Gastrocnemius medialis (tissue), 4 donors: Measurements from ENCODE around the gene MAP3K9. TPM values are rescaled to one million over a fixed set of nuclear protein-coding genes. Genes with fewer than 3 reads are reported as not detected.

ENCODE experiments used
- ATAC-seq, 2 donors: fragments of 150-250 bp; one replicate each; pipeline ENCODE4 v1.9.1; 2016
- DNase-seq, 2 donors: peaks; one replicate each; pipeline ENCODE4 v3.0.0-alpha.2; 2019
- H3K27ac ChIP-seq, 4 donors: fragments of 200-600 bp; sonication (generic); 1 replicate in 1 of 4; 2 replicates in 3 of 4; pipeline ENCODE4 v1.5.1; 2016 to 2018; ENCODE audit warnings: mild to moderate bottlenecking in 2 of 4, moderate library complexity in 1 of 4
- H3K27me3 ChIP-seq, 3 donors: fragments of 200-600 bp; sonication (generic) in 2 of 3; 1 replicate in 1 of 3; 2 replicates in 2 of 3; pipeline versions ENCODE4 v1.5.1 to v1.6.0; 2016 to 2019; ENCODE audit warnings: mild to moderate bottlenecking in 1 of 3, moderate library complexity in 1 of 3
- H3K36me3 ChIP-seq, 2 donors: fragments of 200-600 bp; sonication (generic) in 1 of 2; one replicate each; pipeline ENCODE4 v1.5.1; 2017 to 2018
- H3K4me1 ChIP-seq, 2 donors: fragments of 200-600 bp; sonication (generic) in 1 of 2; one replicate each; pipeline ENCODE4 v1.5.1; 2016 to 2017; ENCODE audit warnings: mild to moderate bottlenecking in 2 of 2
- H3K4me3 ChIP-seq, 4 donors: fragments of 200-600 bp; sonication (generic) in 3 of 4; 1 replicate in 1 of 4; 2 replicates in 3 of 4; pipeline ENCODE4 v1.5.1; 2016 to 2019; ENCODE audit warnings: mild to moderate bottlenecking in 2 of 4
- H3K9me3 ChIP-seq, 3 donors: fragments of 200-600 bp; sonication (generic) in 2 of 3; 1 replicate in 1 of 3; 2 replicates in 2 of 3; pipeline ENCODE4 v1.5.1; 2016 to 2019
- CTCF ChIP-seq, 5 experiments: fragments of 450-650 bp in 3 of 5; fragments of 200-600 bp in 2 of 5; sonication (generic) in 2 of 5; IDR thresholded peaks in 4 of 5; conservative IDR thresholded peaks in 1 of 5; 1 replicate in 4 of 5; 2 replicates in 1 of 5; pipeline ENCODE4 v1.5.1; 2016 to 2019; ENCODE audit warnings: antibody characterized with exemption in 5 of 5, mild to moderate bottlenecking in 3 of 5, moderate library complexity in 3 of 5
- POLR2A ChIP-seq, 2 donors: fragments of 450-650 bp; IDR thresholded peaks; one replicate each; pipeline ENCODE4 v1.6.1; 2017; ENCODE audit warnings: antibody characterized with exemption in 2 of 2, mild to moderate bottlenecking in 2 of 2, moderate library complexity in 2 of 2
- in situ Hi-C, 4 donors: fragments of 200-750 bp; cut with MboI; loops; one replicate each; pipeline versions ENCODE4 v1.15.0 to v1.8.0; 2017; ENCODE audit warnings: low sequenced_read_pairs in 4 of 4
- intact Hi-C: fragments of 100-400 bp; cut with DNase I; formaldehyde crosslinking; loops from one replicate; pipeline ENCODE4 v1.15.1; 2023; ENCODE audit warnings: low total_unique reads
- total RNA-seq, 4 donors: library from RNA; depleted of rRNA; stranded (reverse); fragments of >200 nt; gene quantifications; one replicate each; pipeline versions ENCODE4 v1.1.0 to v1.2.3, GENCODE V29; 2016

The MAP3K9 gene
- total RNA-seq, 4 donors from 2014 or later, result 2.4 to 5.0 (median 2.5) TPM

- in situ Hi-C loops (no loop called here), intact Hi-C loops (no loop called here)
- Histone ChIP-seq H3K27ac (no peak overlapping the region), H3K4me3 (no peak overlapping the region), H3K9me3 (no peaks in the 10 kb centered on the region), H3K4me1 (no peaks in the 10 kb centered on the region), H3K27me3 (no peaks in the 10 kb centered on the region), H3K36me3 (no peaks in the 10 kb centered on the region)
- DNase-seq, result no peak
- TF ChIP-seq CTCF (IDR thresholded peaks at IDR 0.05 in 4 of 5, conservative IDR thresholded peaks at IDR 0.05 in 1 of 5) (no peak), POLR2A (IDR thresholded peaks at IDR 0.05) (no peak)
- ATAC-seq, result no peak
Observed at GRCh38 chr14:70838076-70838475, 28.8 kb upstream of the MAP3K9 start.

GRCh38 chr14:70836946-70837345 lies 27.6 kb upstream of the MAP3K9 start:
- no peaks in the 10 kb centered on the region for H3K36me3 ChIP-seq
- ATAC-seq, result no peak
- no peaks in the 10 kb centered on the region for H3K4me1 ChIP-seq
- in situ Hi-C loops, result no loop called here
- no peaks in the 10 kb centered on the region for H3K27me3 ChIP-seq
- no peak overlapping the region for H3K4me3 ChIP-seq
- intact Hi-C loops, result no loop called here
- DNase-seq, result no peak
- TF ChIP-seq CTCF (IDR thresholded peaks at IDR 0.05 in 4 of 5, conservative IDR thresholded peaks at IDR 0.05 in 1 of 5), result no peak
- TF ChIP-seq POLR2A (IDR thresholded peaks at IDR 0.05), result no peak
- H3K9me3 ChIP-seq, result no peaks in the 10 kb centered on the region
- H3K27ac ChIP-seq, result no peak overlapping the region

- Histone ChIP-seq H3K9me3 (no peaks in the 10 kb centered on the region), H3K4me1 (no peaks in the 10 kb centered on the region), H3K27ac (no peak overlapping the region), H3K4me3 (no peak overlapping the region), H3K36me3 (no peaks in the 10 kb centered on the region), H3K27me3 (no peaks in the 10 kb centered on the region)
- TF ChIP-seq POLR2A (IDR thresholded peaks at IDR 0.05), result no peak
- no peak for TF ChIP-seq CTCF (IDR thresholded peaks at IDR 0.05 in 4 of 5, conservative IDR thresholded peaks at IDR 0.05 in 1 of 5)
- no peak for ATAC-seq
- no peak for DNase-seq
- intact Hi-C loops (no loop called here), in situ Hi-C loops (no loop called here)
Observed at GRCh38 chr14:70833884-70834283, 24.6 kb upstream of the MAP3K9 start.

GRCh38 chr14:70832561-70833305 lies 23.4 kb upstream of the MAP3K9 start:
- in situ Hi-C loops (no loop called here), intact Hi-C loops (no loop called here)
- Histone ChIP-seq H3K27ac (no peak overlapping the region), H3K4me1 (peaks cover 0 to 7% of the 10 kb centered on the region in 2 donors), H3K36me3 (no peaks in the 10 kb centered on the region), H3K4me3 (no peak overlapping the region), H3K27me3 (no peaks in the 10 kb centered on the region), H3K9me3 (no peaks in the 10 kb centered on the region)
- TF ChIP-seq POLR2A (IDR thresholded peaks at IDR 0.05) (no peak), CTCF (IDR thresholded peaks at IDR 0.05 in 4 of 5, conservative IDR thresholded peaks at IDR 0.05 in 1 of 5) (no peak)
- no peak for ATAC-seq
- DNase-seq, result no peak
